A673 (cell line): ENCODE measurements around the gene ALDH7A1. TPM values are rescaled to one million over a fixed set of nuclear protein-coding genes. Genes with fewer than 3 reads are reported as not detected.
A peak's percentile ranks its signal among the peaks of the same experiment; 100 is the strongest.

Experiments
- BruUV-seq: library from RNA; stranded (reverse); fragments of 400-500 nt; replicated peaks from 2 replicates; lab custom pipeline; 2021; lab: Mats Ljungman, UMichigan
- CTCF ChIA-PET: fragments of 300-600 bp; sonication (Branson Sonifier 250); formaldehyde crosslinking; loops from one replicate; lab custom pipeline; 2022; ENCODE audit warnings: antibody characterized with exemption; lab: Charles Lee
- POLR2A ChIA-PET: fragments of 300-600 bp; sonication (Branson Sonifier 250); formaldehyde crosslinking; loops from one replicate; lab custom pipeline; 2022; ENCODE audit warnings: antibody characterized with exemption; ENCODE audit not compliant: low non-redundant PET; lab: Charles Lee
- DNase-seq: peaks from one replicate; pipeline ENCODE4 v3.0.0-alpha.2; 2015; ENCODE audit warnings: low spot score
- H3K27ac ChIP-seq: fragments of 200-600 bp; sonication (generic); 2 replicates; pipeline ENCODE4 v1.5.1; 2016; ENCODE audit warnings: mixed run types, low read depth, mild to moderate bottlenecking, mixed read lengths, antibody characterized with exemption, low read length; ENCODE audit not compliant: poor library complexity, severe bottlenecking
- H3K27me3 ChIP-seq: fragments of 200-600 bp; sonication (generic); replicated peaks from 2 replicates; pipeline ENCODE4 v1.6.1; 2017; ENCODE audit warnings: mixed run types, low read depth, mild to moderate bottlenecking, mixed read lengths, antibody characterized with exemption, low read length; ENCODE audit not compliant: insufficient read depth, poor library complexity
- H3K36me3 ChIP-seq: fragments of 200-600 bp; sonication (generic); 2 replicates; pipeline ENCODE4 v1.6.1; 2016; ENCODE audit warnings: mixed run types, mild to moderate bottlenecking, mixed read lengths, antibody characterized with exemption, low read length; ENCODE audit not compliant: insufficient read depth, poor library complexity, severe bottlenecking
- H3K4me1 ChIP-seq: fragments of 200-600 bp; sonication (generic); 2 replicates; pipeline ENCODE4 v1.6.1; 2017; ENCODE audit warnings: mixed run types, mild to moderate bottlenecking, mixed read lengths, antibody characterized with exemption, low read length; ENCODE audit not compliant: insufficient read depth, poor library complexity, severe bottlenecking
- H3K4me3 ChIP-seq: fragments of 200-600 bp; sonication (generic); 2 replicates; pipeline ENCODE4 v1.5.1; 2016; ENCODE audit warnings: low read depth, mixed run types, mild to moderate bottlenecking, mixed read lengths, low read length; ENCODE audit not compliant: poor library complexity, severe bottlenecking
- H3K9me3 ChIP-seq: fragments of 200-600 bp; sonication (generic); 2 replicates; pipeline ENCODE4 v1.6.1; 2016; ENCODE audit warnings: mixed run types, low read depth, mild to moderate bottlenecking, mixed read lengths, antibody characterized with exemption, low read length; ENCODE audit not compliant: poor library complexity, severe bottlenecking
- EZH2 ChIP-seq: fragments of 200-600 bp; sonication (generic); IDR thresholded peaks from 2 replicates; pipeline ENCODE4 v1.6.1; 2017; ENCODE audit warnings: borderline replicate concordance, low read depth, mild to moderate bottlenecking, mixed read lengths, antibody characterized with exemption, low read length; ENCODE audit not compliant: poor library complexity, severe bottlenecking
- intact Hi-C: fragments of 100-400 bp; cut with micrococcal nuclease; formaldehyde crosslinking; loops from one replicate; pipeline ENCODE4 v1.10.0; 2022; ENCODE audit not compliant: unreplicated experiment
- total RNA-seq: library from RNA; stranded (reverse); gene quantifications from 2 replicates; pipeline ENCODE4 v1.2.3, GENCODE V29; 2021
- TF ChIP-seq, protein P1 (sequence below): fragments of 300-800, 200-600 bp; sonication (generic); conservative IDR thresholded peaks from 2 replicates; pipeline ENCODE4 v1.5.1; 2017; ENCODE audit warnings: low read depth, mild to moderate bottlenecking, antibody characterized with exemption, low read length, moderate library complexity, mixed read lengths

Gene ALDH7A1
- total RNA-seq, 1 experiment from 2014 or later, result 95.2 TPM

DNA sequence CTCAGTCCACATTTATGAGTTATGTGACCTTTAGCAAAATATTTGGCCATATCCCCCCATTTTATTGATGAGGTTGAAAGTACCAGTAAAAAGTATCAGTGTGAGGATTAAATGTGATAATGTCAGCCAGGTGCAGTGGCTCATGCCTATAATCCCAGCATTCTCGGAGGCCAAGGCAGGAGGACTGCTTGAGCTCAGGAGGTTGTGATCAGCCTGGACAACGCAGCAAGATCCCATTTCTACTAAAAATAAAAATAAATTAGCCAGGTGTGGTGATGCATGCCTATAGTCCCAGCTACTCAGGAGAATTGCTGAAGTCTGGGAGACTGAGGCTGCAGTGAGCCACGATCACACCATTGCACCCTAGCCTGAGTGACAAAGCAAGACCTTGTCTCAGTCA lies 100.6 kb downstream of the ALDH7A1 start:
- H3K27me3 ChIP-seq, result peaks cover 1% of the 10 kb centered on the region
- H3K27ac ChIP-seq, result no peak overlapping the region
- no peak for DNase-seq
- no TSS peak for BruUV-seq
- intact Hi-C loops, result no loop called here
- TF ChIP-seq EZH2, result no peak
- TF ChIP-seq, protein P1, sequence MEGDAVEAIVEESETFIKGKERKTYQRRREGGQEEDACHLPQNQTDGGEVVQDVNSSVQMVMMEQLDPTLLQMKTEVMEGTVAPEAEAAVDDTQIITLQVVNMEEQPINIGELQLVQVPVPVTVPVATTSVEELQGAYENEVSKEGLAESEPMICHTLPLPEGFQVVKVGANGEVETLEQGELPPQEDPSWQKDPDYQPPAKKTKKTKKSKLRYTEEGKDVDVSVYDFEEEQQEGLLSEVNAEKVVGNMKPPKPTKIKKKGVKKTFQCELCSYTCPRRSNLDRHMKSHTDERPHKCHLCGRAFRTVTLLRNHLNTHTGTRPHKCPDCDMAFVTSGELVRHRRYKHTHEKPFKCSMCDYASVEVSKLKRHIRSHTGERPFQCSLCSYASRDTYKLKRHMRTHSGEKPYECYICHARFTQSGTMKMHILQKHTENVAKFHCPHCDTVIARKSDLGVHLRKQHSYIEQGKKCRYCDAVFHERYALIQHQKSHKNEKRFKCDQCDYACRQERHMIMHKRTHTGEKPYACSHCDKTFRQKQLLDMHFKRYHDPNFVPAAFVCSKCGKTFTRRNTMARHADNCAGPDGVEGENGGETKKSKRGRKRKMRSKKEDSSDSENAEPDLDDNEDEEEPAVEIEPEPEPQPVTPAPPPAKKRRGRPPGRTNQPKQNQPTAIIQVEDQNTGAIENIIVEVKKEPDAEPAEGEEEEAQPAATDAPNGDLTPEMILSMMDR, result no peak
- CTCF ChIA-PET, result no interaction called here
- H3K4me1 ChIP-seq, result peaks cover 1% of the 10 kb centered on the region
- POLR2A ChIA-PET, result no interaction called here
- H3K36me3 ChIP-seq, result no peaks in the 10 kb centered on the region
- no peaks in the 10 kb centered on the region for H3K9me3 ChIP-seq
- H3K4me3 ChIP-seq, result no peak overlapping the region

- ChIA-PET CTCF (no interaction called here), POLR2A (no interaction called here)
- Histone ChIP-seq H3K27ac (no peak overlapping the region), H3K4me1 (peaks cover 16% of the 10 kb centered on the region), H3K27me3 (no peaks in the 10 kb centered on the region), H3K4me3 (no peak overlapping the region), H3K9me3 (no peaks in the 10 kb centered on the region), H3K36me3 (no peaks in the 10 kb centered on the region)
- no TSS peak for BruUV-seq
- TF ChIP-seq, protein P1, result peak; percentile 34; the same call in 1 of the 2 replicates
- no peak for TF ChIP-seq EZH2
- intact Hi-C loops, result no loop called here
- no peak for DNase-seq
Observed at GRCh38 chr5:126492939-126493338, 102.1 kb downstream of the ALDH7A1 start.

GRCh38 chr5:126490167-126490940 lies 104.7 kb downstream of the ALDH7A1 start:
- H3K4me3 ChIP-seq, result no peak overlapping the region
- TF ChIP-seq EZH2, result no peak
- TF ChIP-seq, protein P1, result 0 out of 2 replicates have a peak, but pooled peaks have one; percentile 13
- no peaks in the 10 kb centered on the region for H3K36me3 ChIP-seq
- no TSS peak for BruUV-seq
- peaks cover 16% of the 10 kb centered on the region for H3K4me1 ChIP-seq
- H3K9me3 ChIP-seq, result no peaks in the 10 kb centered on the region
- peak; percentile 43 for DNase-seq
- intact Hi-C loops, result no loop called here
- no peak overlapping the region for H3K27ac ChIP-seq
- H3K27me3 ChIP-seq, result peaks cover 12% of the 10 kb centered on the region
- CTCF ChIA-PET, result interaction anchor here (1.1 kb wide), 1 partner anchor 9 kb away, joined by 3 read pairs; no protein-coding TSS in a partner anchor
- POLR2A ChIA-PET, result interaction anchor here (0.7 kb wide), 1 partner anchor 64 kb away, joined by 3 read pairs; no protein-coding TSS in a partner anchor
